Astrocyte of the spinal cord (primary cell): ENCODE data around the gene MGAT4A.

Experiments used
- DNase-seq: peaks from one replicate; pipeline ENCODE4 v3.0.0; 2011; ENCODE audit warnings: low read depth, low spot score
- H3K4me3 ChIP-seq: 2 replicates; pipeline ENCODE4 v1.5.1; 2011; ENCODE audit warnings: low read depth, mild to moderate bottlenecking, low read length, moderate library complexity
- CTCF ChIP-seq: IDR thresholded peaks from 2 replicates; pipeline ENCODE4 v1.5.1; 2012; ENCODE audit warnings: low read depth, mild to moderate bottlenecking, low read length, inconsistent platforms
- in situ Hi-C: cut with HindIII; loops from 2 replicates; pipeline ENCODE4 v1.10.0; 2017; ENCODE audit warnings: low sequenced_read_pairs

The MGAT4A gene

GRCh38 chr2:98570356-98570755 lies 160.6 kb downstream of the MGAT4A start:
- in situ Hi-C loops, result no loop called here
- no peak overlapping the region for H3K4me3 ChIP-seq
- no peak for DNase-seq
- TF ChIP-seq CTCF, result no peak

GRCh38 chr2:98569915-98570314 lies 161.0 kb downstream of the MGAT4A start:
- in situ Hi-C loops, result no loop called here
- DNase-seq, result no peak
- H3K4me3 ChIP-seq, result no peak overlapping the region
- no peak for TF ChIP-seq CTCF

GRCh38 chr2:98569197-98569793 lies 161.6 kb downstream of the MGAT4A start:
- TF ChIP-seq CTCF, result peak; percentile 89
- H3K4me3 ChIP-seq, result no peak overlapping the region
- DNase-seq, result no peak
- in situ Hi-C loops, result no loop called here
